ENCODE measurements around the gene PPP3CA. TPM values are rescaled to one million over a fixed set of nuclear protein-coding genes. Genes with fewer than 3 reads are reported as not detected.

The PPP3CA gene
- total RNA-seq, 3 donors from 2014 or later: 32.4 to 59.6 (median 47.8) TPM

DNA sequence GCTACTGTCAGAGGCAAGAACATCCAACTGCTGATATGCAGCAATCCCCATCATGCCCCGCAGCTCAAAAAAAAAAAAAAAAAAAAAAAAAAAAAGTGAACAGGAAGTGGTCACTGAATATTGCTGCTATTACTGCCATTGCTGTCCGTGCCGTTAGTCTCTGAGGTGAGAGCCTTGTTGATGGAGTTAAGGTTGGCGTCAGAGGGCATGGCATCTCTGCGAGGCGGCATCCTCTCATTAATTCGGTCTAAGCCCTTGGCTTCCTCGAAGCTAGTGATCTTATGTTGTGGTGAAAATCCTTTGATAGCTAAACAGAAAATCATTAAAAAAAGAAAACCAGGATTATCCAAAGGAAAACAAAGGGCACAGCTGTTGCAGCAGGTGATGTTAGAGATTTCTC, 321.6 kb downstream of the PPP3CA start:
- H3K36me3 ChIP-seq: no peaks in the 10 kb centered on the region
- H3K4me1 ChIP-seq: no peaks in the 10 kb centered on the region
- H3K27ac ChIP-seq: no peak overlapping the region
- H3K4me3 ChIP-seq: no peak overlapping the region
- TF ChIP-seq POLR2A (IDR thresholded peaks at IDR 0.05) (no peak), CTCF (IDR thresholded peaks at IDR 0.05) (no peak), POLR2AphosphoS5 (IDR thresholded peaks at IDR 0.05) (no peak)
- no peaks in the 10 kb centered on the region for H3K9me3 ChIP-seq
- no peak for DNase-seq (ENCODE audit: low spot score in 2 of 2)
- intact Hi-C loops (cut with DNase I; ENCODE audit: low total_unique reads): no loop called here
- H3K27me3 ChIP-seq: no peaks in the 10 kb centered on the region

DNA sequence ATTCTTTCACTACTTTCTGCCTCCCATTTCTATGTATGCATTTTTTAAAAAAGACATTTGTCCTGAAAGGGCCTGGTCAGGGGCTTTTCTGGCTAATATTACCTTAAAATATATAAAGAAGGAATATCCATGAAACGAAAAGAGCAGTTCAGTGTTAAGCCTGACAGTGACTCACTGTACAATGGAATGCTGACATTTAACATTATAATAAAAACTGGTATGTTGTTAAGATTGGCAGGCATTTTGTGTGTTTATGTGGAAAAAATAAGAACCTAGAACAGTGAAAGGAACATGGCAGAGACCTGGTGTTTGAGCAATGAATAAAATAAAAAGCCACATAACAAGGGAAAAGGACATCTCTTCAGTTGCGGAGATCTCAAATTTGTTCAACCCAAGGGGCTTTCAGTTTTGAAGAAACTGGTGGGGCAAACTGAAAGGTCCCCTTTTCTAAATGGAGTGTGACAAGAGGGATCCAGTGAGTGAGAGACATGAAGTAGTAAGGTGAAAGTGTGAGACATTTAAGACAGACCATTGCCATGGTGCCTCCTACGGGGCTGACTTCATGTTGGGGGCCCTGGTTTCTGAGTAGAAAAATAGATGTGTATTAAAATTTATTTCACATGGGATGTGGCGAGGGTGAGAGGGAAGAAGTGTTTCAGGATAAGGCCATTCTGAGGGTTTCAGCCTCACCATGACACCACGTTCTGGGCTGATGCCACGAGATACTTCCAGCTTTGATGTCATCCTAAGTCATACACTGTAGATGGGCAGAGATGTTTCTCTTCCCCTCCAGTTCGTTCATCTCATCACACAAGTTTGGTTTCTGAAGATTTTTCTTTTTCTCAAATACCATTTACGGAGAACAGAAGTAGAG, 324.9 kb downstream of the PPP3CA start:
- Histone ChIP-seq H3K4me3 (no peak overlapping the region), H3K27me3 (no peaks in the 10 kb centered on the region), H3K36me3 (no peaks in the 10 kb centered on the region), H3K9me3 (no peaks in the 10 kb centered on the region), H3K4me1 (no peaks in the 10 kb centered on the region), H3K27ac (no peak overlapping the region)
- no peak for DNase-seq (ENCODE audit: low spot score in 2 of 2)
- intact Hi-C loops (cut with DNase I; ENCODE audit: low total_unique reads): no loop called here
- TF ChIP-seq POLR2A (IDR thresholded peaks at IDR 0.05) (no peak), POLR2AphosphoS5 (IDR thresholded peaks at IDR 0.05) (no peak), CTCF (IDR thresholded peaks at IDR 0.05) (no peak)

DNA sequence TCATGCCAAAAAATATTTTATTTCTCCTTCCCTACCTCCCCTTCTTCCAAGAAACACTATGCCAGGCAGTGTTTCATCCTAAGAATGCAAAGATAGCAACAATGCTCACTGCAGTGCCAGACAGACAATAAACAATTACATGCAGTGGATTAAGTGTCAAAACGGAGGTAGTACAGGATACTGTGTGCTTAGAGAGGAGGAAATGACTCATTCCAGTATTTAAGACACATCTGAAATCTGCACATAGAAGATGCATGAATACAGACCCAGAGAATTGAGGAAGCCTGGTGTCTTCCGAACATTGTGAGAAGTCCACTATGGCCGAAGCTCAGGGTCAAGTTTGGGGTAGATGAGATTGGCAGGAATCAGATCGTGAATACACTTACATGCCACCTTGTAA, 326.4 kb downstream of the PPP3CA start:
- TF ChIP-seq POLR2A (IDR thresholded peaks at IDR 0.05) (no peak), POLR2AphosphoS5 (IDR thresholded peaks at IDR 0.05) (no peak), CTCF (IDR thresholded peaks at IDR 0.05) (no peak)
- Histone ChIP-seq H3K9me3 (no peaks in the 10 kb centered on the region), H3K36me3 (no peaks in the 10 kb centered on the region), H3K4me3 (no peak overlapping the region), H3K4me1 (no peaks in the 10 kb centered on the region), H3K27ac (peak overlapping the region in 1 of 2 donors; percentile 2), H3K27me3 (no peaks in the 10 kb centered on the region)
- DNase-seq (ENCODE audit: low spot score in 2 of 2): no peak
- intact Hi-C loops (cut with DNase I; ENCODE audit: low total_unique reads): no loop called here

- Histone ChIP-seq H3K4me3 (no peak overlapping the region), H3K27ac (peak overlapping the region; percentile 35 to 54)
- intact Hi-C loops (cut with DNase I; ENCODE audit: low total_unique reads): no loop called here
These were observed 327.4 kb downstream of the PPP3CA start for GRCh38 chr4:101019941-101020401.

More at GRCh38 chr4:101019941-101020401, 327.4 kb downstream of the PPP3CA start:
- no peak for DNase-seq (ENCODE audit: low spot score in 2 of 2)
- no peak for TF ChIP-seq POLR2A (IDR thresholded peaks at IDR 0.05)
- TF ChIP-seq POLR2AphosphoS5 (IDR thresholded peaks at IDR 0.05): no peak
- no peak for TF ChIP-seq CTCF (IDR thresholded peaks at IDR 0.05)
- no peaks in the 10 kb centered on the region for H3K4me1 ChIP-seq
- H3K36me3 ChIP-seq: no peaks in the 10 kb centered on the region
- H3K9me3 ChIP-seq: no peaks in the 10 kb centered on the region
- no peaks in the 10 kb centered on the region for H3K27me3 ChIP-seq

Data from breast epithelium (tissue), 4 donors.